ENCODE results near the gene AKAP5. TPM values are rescaled to one million over a fixed set of nuclear protein-coding genes. Genes with fewer than 3 reads are reported as not detected.

Gene AKAP5
- total and polyA plus RNA-seq, 2 of the 8 experiments (the other 6 are each of a cell fraction or from before 2014, with no cell fraction given) = 0.50 to 3.8 TPM

- no peak overlapping the region for H3K56ac ChIP-seq (replicated peaks; ENCODE audit: insufficient read length, low read depth, low read length)
- H2BK5ac ChIP-seq (ENCODE audit: low read depth, low read length) = no peak overlapping the region
- H3K4me3 ChIP-seq (ENCODE audit: extremely low read depth in 1 of 4, insufficient read depth in 2 of 4, low read depth in 3 of 4, low read length in 4 of 4) = no peak overlapping the region
- no peaks in the 10 kb centered on the region for H3K9me3 ChIP-seq (ENCODE audit: insufficient read depth in 2 of 2, low read depth in 1 of 2, low read length in 1 of 2)
- no peak overlapping the region for H3K9ac ChIP-seq (replicated peaks in 1 of 4; ENCODE audit: extremely low read depth in 1 of 4, low read depth in 3 of 4, low read length in 3 of 4)
- no peak overlapping the region for H4K8ac ChIP-seq (ENCODE audit: extremely low read depth, insufficient read depth, low read length)
- no peak overlapping the region for H3K27ac ChIP-seq (ENCODE audit: low read depth, low read length)
- H2BK20ac ChIP-seq (ENCODE audit: low read length) = no peak overlapping the region
- H3K4ac ChIP-seq (replicated peaks; ENCODE audit: insufficient read length, low read depth, low read length) = no peak overlapping the region
- H2AK5ac ChIP-seq (ENCODE audit: low read depth, low read length) = no peak overlapping the region
- FAIRE-seq (no peak), DNase-seq (ENCODE audit: low read depth in 1 of 2, low spot score in 2 of 2) (no peak)
- H2AFZ ChIP-seq (ENCODE audit: low read length) = no peak overlapping the region
- peaks cover 0 to 3% (median 0%) of the 10 kb centered on the region in 4 experiments; a peak in 3 of 8 replicates for H3K36me3 ChIP-seq (ENCODE audit: control insufficient read depth in 2 of 4, insufficient read depth in 4 of 4, low read length in 3 of 4)
- H3K79me2 ChIP-seq (ENCODE audit: control insufficient read depth in 1 of 2, insufficient read depth in 2 of 2, low read length in 2 of 2) = peaks cover 0 to 26% of the 10 kb centered on the region in 2 experiments; a peak in 2 of 4 replicates
- peaks cover 0 to 3% (median 1%) of the 10 kb centered on the region in 4 experiments; a peak in 4 of 7 replicates for H3K4me1 ChIP-seq (replicated peaks in 1 of 4; ENCODE audit: control insufficient read depth in 3 of 4, insufficient read depth in 4 of 4, low read length in 3 of 4)
- CTCF ChIA-PET (ENCODE audit: partially characterized antibody) = interaction anchor here (0.5 to 1.5 kb wide), 5 partner anchors 10 to 69 kb away, joined by 3 to 7 read pairs (median 3); no protein-coding TSS in a partner anchor
- no peak overlapping the region for H3K23ac ChIP-seq (ENCODE audit: insufficient read length)
- no peaks in the 10 kb centered on the region for H3K23me2 ChIP-seq (ENCODE audit: low read depth, low read length)
- no peak overlapping the region for H3K14ac ChIP-seq (ENCODE audit: insufficient read length)
- H4K5ac ChIP-seq (ENCODE audit: insufficient read length, low read depth, low read length) = no peak overlapping the region
- H4K91ac ChIP-seq (replicated peaks; ENCODE audit: insufficient read length, low read length) = no peak overlapping the region
- no peak overlapping the region for H2BK15ac ChIP-seq (ENCODE audit: low read length)
- H2BK120ac ChIP-seq (replicated peaks; ENCODE audit: low read depth, low read length) = no peak overlapping the region
- H3K4me2 ChIP-seq (ENCODE audit: insufficient read depth in 1 of 2, low read depth in 2 of 2, low read length in 2 of 2) = no peak overlapping the region
- no peaks in the 10 kb centered on the region for H3K27me3 ChIP-seq (replicated peaks in 1 of 4; ENCODE audit: control insufficient read depth in 3 of 4, extremely low read depth in 1 of 4, insufficient read depth in 3 of 4, low read length in 3 of 4)
- no peaks in the 10 kb centered on the region; the same call in none of the 2 replicates for H3K79me1 ChIP-seq (ENCODE audit: low read depth, low read length)
- H2BK12ac ChIP-seq (ENCODE audit: low read depth, low read length) = no peak overlapping the region
- H3K18ac ChIP-seq (ENCODE audit: extremely low read depth, low read length) = no peak overlapping the region
- POLR2A ChIA-PET (ENCODE audit: partially characterized antibody) = interaction anchor here (1.2 to 2.3 kb wide), 4 partner anchors 8 to 44 kb away, joined by 3 to 17 read pairs (median 4); partner anchors contain the start of genes HSPA2 and ZBTB1
- TF ChIP-seq CEBPB (IDR thresholded peaks at IDR 0.05; ENCODE audit: low read depth, low read length) (no peak), YY1 (IDR thresholded peaks at IDR 0.05; ENCODE audit: low read depth, low read length) (no peak), JUND (IDR thresholded peaks at IDR 0.05; ENCODE audit: low read length) (no peak), TAF7 (optimal IDR thresholded peaks at IDR 0.05; ENCODE audit: borderline replicate concordance, low read depth, low read length) (no peak), CBX5 (IDR thresholded peaks at IDR 0.05; ENCODE audit: low read depth, low read length) (no peak), TEAD4 (IDR thresholded peaks at IDR 0.05; ENCODE audit: low read depth, low read length) (no peak), TCF12 (IDR thresholded peaks at IDR 0.05; ENCODE audit: low read depth, low read length) (no peak), CBX8 (IDR thresholded peaks at IDR 0.05; ENCODE audit: borderline replicate concordance, low read depth, low read length) (no peak), RXRA (IDR thresholded peaks at IDR 0.05; ENCODE audit: insufficient read depth, low read depth, low read length) (no peak), CREB1 (IDR thresholded peaks at IDR 0.05) (no peak), EZH2 (IDR thresholded peaks at IDR 0.05; ENCODE audit: low read depth, low read length, severe bottlenecking) (no peak)
- TF ChIP-seq, protein P1, sequence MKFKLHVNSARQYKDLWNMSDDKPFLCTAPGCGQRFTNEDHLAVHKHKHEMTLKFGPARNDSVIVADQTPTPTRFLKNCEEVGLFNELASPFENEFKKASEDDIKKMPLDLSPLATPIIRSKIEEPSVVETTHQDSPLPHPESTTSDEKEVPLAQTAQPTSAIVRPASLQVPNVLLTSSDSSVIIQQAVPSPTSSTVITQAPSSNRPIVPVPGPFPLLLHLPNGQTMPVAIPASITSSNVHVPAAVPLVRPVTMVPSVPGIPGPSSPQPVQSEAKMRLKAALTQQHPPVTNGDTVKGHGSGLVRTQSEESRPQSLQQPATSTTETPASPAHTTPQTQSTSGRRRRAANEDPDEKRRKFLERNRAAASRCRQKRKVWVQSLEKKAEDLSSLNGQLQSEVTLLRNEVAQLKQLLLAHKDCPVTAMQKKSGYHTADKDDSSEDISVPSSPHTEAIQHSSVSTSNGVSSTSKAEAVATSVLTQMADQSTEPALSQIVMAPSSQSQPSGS (IDR thresholded peaks at IDR 0.05; ENCODE audit: low read length) = no peak
- no peaks in the 10 kb centered on the region for H4K20me1 ChIP-seq (replicated peaks in 1 of 2; ENCODE audit: control insufficient read depth in 1 of 2, insufficient read depth in 2 of 2, low read length in 2 of 2)
Observed at GRCh38 chr14:64496764-64497163, 31.5 kb downstream of the AKAP5 start.
